GM12875 (cell line): Measurements from ENCODE around the gene GCLC.
"Not testable (repeated sequence)": the region's sequence is repeated elsewhere in the genome, so short reads cannot be mapped to it uniquely, and the experiment has no call there.

Source experiments
- H3K4me3 ChIP-seq: one replicate; pipeline ENCODE4 v1.5.1; 2011; ENCODE audit warnings: low read depth, low read length, control low read depth
- TF ChIP-seq, protein P1 (sequence below): IDR thresholded peaks from 2 replicates; pipeline ENCODE4 v1.5.1; 2011; ENCODE audit warnings: low read depth, mild to moderate bottlenecking, control low read depth, inconsistent platforms, low read length, moderate library complexity, borderline replicate concordance; ENCODE audit not compliant: insufficient read depth

The GCLC gene

DNA sequence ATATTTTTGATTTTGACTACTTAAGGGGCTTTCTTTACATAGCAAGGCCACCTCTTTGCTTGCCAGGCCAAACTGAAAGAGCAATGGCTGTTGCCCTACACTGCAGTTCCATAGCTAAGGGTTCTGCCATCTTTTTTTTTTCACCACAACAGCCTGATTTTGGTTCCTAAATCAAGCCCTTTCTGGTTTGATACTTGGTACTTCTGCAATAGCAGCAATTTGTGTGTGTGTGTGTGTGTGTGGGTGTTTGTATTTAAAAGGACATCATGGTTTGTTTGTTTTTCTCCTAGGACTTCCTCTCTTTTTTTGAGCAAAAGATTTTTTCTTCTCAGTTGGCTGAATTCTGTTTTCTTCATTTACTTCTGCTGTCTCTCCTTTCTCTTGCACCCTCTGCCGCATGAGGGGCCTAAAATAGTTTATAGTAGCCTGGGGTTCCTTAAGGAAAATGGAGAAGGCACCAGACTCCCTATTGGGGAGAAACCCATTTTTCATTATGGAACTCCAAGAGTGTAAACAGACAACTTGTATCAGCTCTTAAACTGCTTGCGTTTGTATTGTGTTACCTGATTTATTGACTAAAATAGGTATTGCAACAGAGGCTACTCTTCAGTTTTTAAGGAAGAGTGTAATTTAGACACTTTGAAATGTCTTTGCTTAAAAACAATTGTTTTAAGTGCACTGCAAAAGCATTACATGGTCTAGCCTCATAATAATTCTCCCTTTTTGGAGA, 12.2 kb upstream of the GCLC start:
- TF ChIP-seq, protein P1, sequence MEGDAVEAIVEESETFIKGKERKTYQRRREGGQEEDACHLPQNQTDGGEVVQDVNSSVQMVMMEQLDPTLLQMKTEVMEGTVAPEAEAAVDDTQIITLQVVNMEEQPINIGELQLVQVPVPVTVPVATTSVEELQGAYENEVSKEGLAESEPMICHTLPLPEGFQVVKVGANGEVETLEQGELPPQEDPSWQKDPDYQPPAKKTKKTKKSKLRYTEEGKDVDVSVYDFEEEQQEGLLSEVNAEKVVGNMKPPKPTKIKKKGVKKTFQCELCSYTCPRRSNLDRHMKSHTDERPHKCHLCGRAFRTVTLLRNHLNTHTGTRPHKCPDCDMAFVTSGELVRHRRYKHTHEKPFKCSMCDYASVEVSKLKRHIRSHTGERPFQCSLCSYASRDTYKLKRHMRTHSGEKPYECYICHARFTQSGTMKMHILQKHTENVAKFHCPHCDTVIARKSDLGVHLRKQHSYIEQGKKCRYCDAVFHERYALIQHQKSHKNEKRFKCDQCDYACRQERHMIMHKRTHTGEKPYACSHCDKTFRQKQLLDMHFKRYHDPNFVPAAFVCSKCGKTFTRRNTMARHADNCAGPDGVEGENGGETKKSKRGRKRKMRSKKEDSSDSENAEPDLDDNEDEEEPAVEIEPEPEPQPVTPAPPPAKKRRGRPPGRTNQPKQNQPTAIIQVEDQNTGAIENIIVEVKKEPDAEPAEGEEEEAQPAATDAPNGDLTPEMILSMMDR, result no peak

DNA sequence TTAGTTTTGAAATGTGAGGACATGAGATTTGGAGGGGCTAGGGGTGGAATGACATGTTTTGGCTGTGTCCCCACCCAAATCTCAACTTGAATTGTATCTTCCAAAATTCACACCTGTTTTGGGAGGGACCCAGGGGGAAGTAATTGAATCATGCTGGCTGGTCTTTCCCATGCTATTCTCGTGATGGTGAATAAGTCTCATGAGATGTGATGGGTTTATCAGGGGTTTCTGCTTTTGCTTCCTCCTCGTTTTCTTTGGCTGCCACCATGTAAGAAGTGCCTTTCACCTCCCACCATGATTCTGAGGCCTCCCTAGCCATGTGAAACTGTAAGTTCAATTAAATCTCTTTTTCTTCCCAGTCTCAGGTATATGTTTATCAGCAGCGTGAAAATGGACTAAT, 8.7 kb upstream of the GCLC start:
- not testable (repeated sequence) for H3K4me3 ChIP-seq

More for the DNA sequence above, 12.2 kb upstream of the GCLC start:
- no peak overlapping the region for H3K4me3 ChIP-seq

DNA sequence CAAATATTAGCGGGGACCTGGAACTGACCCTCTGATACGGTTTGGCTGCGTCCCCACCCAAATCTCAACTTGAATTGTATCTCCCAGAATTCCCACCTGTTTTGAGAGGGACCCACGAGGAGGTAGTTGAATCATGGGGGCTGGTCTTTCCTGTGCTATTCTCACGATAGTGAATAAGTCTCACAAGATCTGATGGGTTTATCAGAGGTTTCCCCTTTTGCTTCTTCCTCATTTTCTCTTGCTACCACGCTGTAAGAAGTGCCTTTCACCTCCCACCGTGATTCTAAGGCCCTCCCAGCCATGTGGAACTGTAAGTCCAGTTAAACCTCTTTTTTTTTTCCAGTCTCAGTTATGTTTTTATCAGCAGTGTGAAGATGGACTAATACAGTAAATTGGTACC, 6.8 kb upstream of the GCLC start:
- not testable (repeated sequence) for H3K4me3 ChIP-seq

DNA sequence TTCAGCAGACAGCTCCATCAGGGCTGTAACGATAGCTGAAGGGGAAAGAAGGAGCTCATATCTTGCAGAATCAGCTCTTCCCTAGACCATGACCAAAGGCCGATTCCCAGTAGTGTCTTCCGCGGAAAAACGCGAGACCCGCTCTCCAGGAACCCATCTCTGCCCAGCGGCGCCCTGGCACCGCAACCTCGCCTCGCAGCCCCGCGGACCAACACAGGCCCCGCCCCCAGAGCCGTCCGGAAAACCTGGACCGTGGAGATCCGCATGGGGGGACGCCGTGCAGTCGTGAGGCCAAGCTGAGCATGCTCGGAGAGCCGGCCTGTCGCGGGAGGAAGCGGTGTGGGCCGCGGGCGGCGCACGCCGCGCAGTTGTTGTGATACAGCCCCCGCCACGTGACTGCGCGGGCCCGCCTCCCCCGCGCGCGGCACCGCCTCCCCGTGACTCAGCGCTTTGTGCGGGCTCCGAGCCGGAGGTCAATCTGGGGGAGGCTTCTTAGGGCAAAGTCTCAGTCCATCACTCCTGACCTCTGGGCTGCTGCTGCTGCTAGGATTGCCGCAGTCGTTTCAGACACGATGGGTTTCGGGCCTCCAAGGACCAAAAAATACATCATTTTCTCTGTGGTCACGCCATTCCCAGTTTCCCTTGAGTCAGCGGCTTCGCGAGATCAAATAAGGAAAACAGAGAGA, 3.1 kb upstream of the GCLC start:
- peak overlapping the region; percentile 48 for H3K4me3 ChIP-seq
- TF ChIP-seq, protein P1, result no peak

- H3K4me3 ChIP-seq, result peak overlapping the region; percentile 48
- TF ChIP-seq, protein P1, result no peak
These were observed 2.4 kb upstream of the GCLC start for GRCh38 chr6:53547166-53547810.

DNA sequence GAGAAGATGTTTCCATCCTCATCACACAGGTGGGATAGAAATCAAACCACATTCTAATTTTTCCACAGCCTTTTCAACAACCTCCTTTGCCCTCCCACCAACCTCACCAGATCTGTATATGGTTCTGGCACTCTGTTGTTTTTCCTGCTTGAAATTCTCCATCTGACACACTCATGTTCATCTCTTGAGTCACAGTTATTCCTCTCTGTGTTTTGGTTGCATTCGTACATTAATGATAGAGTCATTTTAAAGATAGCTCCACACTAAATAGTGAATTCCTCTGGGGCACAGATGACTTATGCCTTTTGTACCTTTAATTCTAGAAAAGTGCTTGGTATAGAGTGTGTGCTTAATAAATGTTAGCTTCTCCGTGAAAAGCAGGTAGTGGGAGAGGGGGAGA, 1.4 kb upstream of the GCLC start:
- H3K4me3 ChIP-seq, result no peak overlapping the region
- TF ChIP-seq, protein P1, result no peak

DNA sequence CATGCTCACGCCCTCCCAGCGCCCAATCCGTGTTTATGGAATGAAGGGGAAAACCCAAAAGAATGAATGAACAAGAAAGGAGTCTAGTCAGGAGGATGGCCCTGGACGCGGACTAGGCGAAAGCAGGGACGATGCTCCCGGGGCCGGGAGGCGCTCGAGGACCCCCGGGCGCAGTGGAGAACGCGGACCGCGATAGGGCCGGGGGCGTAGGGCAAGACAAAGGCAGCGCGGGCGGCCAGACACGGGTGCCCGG, 758 bp downstream of the GCLC start:
- TF ChIP-seq, protein P1, result no peak
- H3K4me3 ChIP-seq, result peak overlapping the region; percentile 77

DNA sequence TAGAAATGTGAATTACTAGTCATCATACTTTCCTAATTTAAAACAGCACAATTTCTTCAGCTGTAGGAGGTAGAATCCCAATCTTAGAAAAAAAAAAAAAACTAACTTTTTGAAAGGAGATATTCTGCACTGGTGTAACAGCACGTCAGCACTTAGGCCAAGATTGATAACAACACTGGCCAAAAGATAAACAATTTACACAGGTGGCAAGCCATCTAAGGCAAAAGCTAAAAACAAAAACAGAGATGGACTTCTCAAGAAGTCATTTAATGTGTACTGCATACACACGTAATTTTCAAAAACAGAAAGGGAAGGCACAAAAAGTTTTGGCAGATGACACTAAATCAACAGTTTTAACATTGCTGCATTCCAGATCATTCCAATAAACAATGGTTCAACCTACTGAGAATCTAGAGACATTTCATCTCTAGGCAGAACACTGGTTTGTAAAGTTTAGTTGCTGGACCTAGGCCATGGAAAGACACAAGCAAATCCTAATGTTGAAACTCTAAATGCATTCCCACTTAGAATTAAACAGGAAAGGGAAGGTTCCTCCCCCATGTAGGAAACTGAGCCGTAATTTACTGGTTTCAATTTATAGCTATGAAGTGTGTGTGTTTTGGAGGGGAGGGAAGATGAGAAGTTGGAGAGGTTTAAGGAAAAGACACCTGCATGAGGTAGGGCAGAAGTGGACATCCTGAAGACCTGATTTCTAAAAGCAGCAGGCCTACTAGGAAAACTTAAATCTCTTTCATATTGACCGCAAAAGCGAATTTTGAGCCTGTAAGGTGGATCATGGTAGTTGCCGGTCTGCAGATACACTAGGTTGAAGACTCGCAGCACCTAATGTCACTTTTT, 1.3 kb downstream of the GCLC start:
- TF ChIP-seq, protein P1, result no peak
- H3K4me3 ChIP-seq, result peak overlapping the region; percentile 77
